Glutamatergic neuron (in vitro differentiated cells): ENCODE results near the gene CCT7. TPM values are rescaled to one million over a fixed set of nuclear protein-coding genes. Genes with fewer than 3 reads are reported as not detected.

ENCODE experiments used
- DNase-seq: peaks from one replicate; pipeline ENCODE4 v3.0.0; 2022
- H3K27ac Mint-ChIP-seq: one replicate; pipeline ENCODE4 v1.8.0; 2020; ENCODE audit warnings: mild to moderate bottlenecking, mixed read lengths, inconsistent platforms; ENCODE audit not compliant: unreplicated experiment
- H3K27me3 Mint-ChIP-seq: one replicate; pipeline ENCODE4 v1.8.0; 2020; ENCODE audit warnings: mild to moderate bottlenecking, moderate library complexity, mixed read lengths, inconsistent platforms; ENCODE audit not compliant: unreplicated experiment
- H3K36me3 Mint-ChIP-seq: one replicate; pipeline ENCODE4 v1.8.0; 2020; ENCODE audit warnings: mild to moderate bottlenecking, mixed read lengths, inconsistent platforms; ENCODE audit not compliant: unreplicated experiment
- H3K4me1 Mint-ChIP-seq: one replicate; pipeline ENCODE4 v1.8.0; 2020; ENCODE audit warnings: mild to moderate bottlenecking, low read depth, mixed read lengths, inconsistent platforms; ENCODE audit not compliant: unreplicated experiment
- H3K4me3 Mint-ChIP-seq: one replicate; pipeline ENCODE4 v1.8.0; 2020; ENCODE audit warnings: mild to moderate bottlenecking, mixed read lengths, inconsistent platforms; ENCODE audit not compliant: unreplicated experiment
- H3K9me3 Mint-ChIP-seq: one replicate; pipeline ENCODE4 v1.8.0; 2020; ENCODE audit warnings: mild to moderate bottlenecking, moderate library complexity, mixed read lengths, inconsistent platforms; ENCODE audit not compliant: unreplicated experiment
- CTCF ChIP-seq: fragments of 200-600 bp; sonication (generic); IDR thresholded peaks from one replicate; pipeline ENCODE4 v1.5.0; 2021; ENCODE audit not compliant: partially characterized antibody, unreplicated experiment
- total RNA-seq: library from RNA; stranded (reverse); fragmentation: NEBNext Ultra II Directional; extraction: Animal tissue kit (Norgen Biotek cat#: 25700); gene quantifications from one replicate; pipeline ENCODE4 v1.2.1, GENCODE V29; 2021; ENCODE audit not compliant: unreplicated experiment

Gene CCT7
- total RNA-seq, 1 donor from 2014 or later: 269 TPM

GRCh38 chr2:73202156-73203054, 31.7 kb upstream of the CCT7 start, which contains the start of gene NOTO:
NOTO (plus strand) TSS chr2:73202574; CDS start chr2:73202667, 93 bp downstream.
- peak; percentile 56 for DNase-seq
- peak within 1 kb of the TSS; percentile 70 for H3K4me3 Mint-ChIP-seq
- H3K36me3 Mint-ChIP-seq: no peaks in the 10 kb centered on the region
- no peak within 1 kb of the TSS for H3K27ac Mint-ChIP-seq
- TF ChIP-seq CTCF: no peak
- H3K27me3 Mint-ChIP-seq: peaks cover 14% of the 10 kb centered on the region
- no peaks in the 10 kb centered on the region for H3K4me1 Mint-ChIP-seq
- peaks cover 3% of the 10 kb centered on the region for H3K9me3 Mint-ChIP-seq

GRCh38 chr2:73203055-73203681, 30.9 kb upstream of the CCT7 start:
- peaks cover 3% of the 10 kb centered on the region for H3K9me3 Mint-ChIP-seq
- peak overlapping the region; percentile 15 for H3K4me3 Mint-ChIP-seq

GRCh38 chr2:73205611-73206010, 28.5 kb upstream of the CCT7 start:
- peaks cover 4% of the 10 kb centered on the region for H3K9me3 Mint-ChIP-seq
- H3K27ac Mint-ChIP-seq: no peak overlapping the region
- H3K36me3 Mint-ChIP-seq: no peaks in the 10 kb centered on the region
- no peak for TF ChIP-seq CTCF
- peaks cover 16% of the 10 kb centered on the region for H3K27me3 Mint-ChIP-seq
- no peak for DNase-seq
- no peaks in the 10 kb centered on the region for H3K4me1 Mint-ChIP-seq
- H3K4me3 Mint-ChIP-seq: no peak overlapping the region

More at GRCh38 chr2:73203055-73203681, 30.9 kb upstream of the CCT7 start:
- Mint-ChIP-seq H3K27ac (no peak overlapping the region), H3K36me3 (no peaks in the 10 kb centered on the region), H3K4me1 (no peaks in the 10 kb centered on the region), H3K27me3 (peaks cover 16% of the 10 kb centered on the region)
- DNase-seq: peak; percentile 32
- no peak for TF ChIP-seq CTCF

GRCh38 chr2:73208258-73208657, 25.9 kb upstream of the CCT7 start:
- Mint-ChIP-seq H3K9me3 (peaks cover 1% of the 10 kb centered on the region), H3K27ac (no peak overlapping the region), H3K27me3 (peaks cover 7% of the 10 kb centered on the region), H3K4me1 (no peaks in the 10 kb centered on the region), H3K36me3 (no peaks in the 10 kb centered on the region), H3K4me3 (no peak overlapping the region)
- TF ChIP-seq CTCF: no peak
- no peak for DNase-seq

- no peak overlapping the region for H3K27ac Mint-ChIP-seq
- H3K4me1 Mint-ChIP-seq: peaks cover 6% of the 10 kb centered on the region
- peaks cover 9% of the 10 kb centered on the region for H3K27me3 Mint-ChIP-seq
- no peak for TF ChIP-seq CTCF
- peaks cover 1% of the 10 kb centered on the region for H3K9me3 Mint-ChIP-seq
- no peaks in the 10 kb centered on the region for H3K36me3 Mint-ChIP-seq
- DNase-seq: no peak
- H3K4me3 Mint-ChIP-seq: no peak overlapping the region
These were observed 24.1 kb upstream of the CCT7 start for GRCh38 chr2:73210019-73210418.
